CD8-positive, alpha-beta memory T cell (primary cell): Measurements from ENCODE around the gene GALNT7. TPM values are rescaled to one million over a fixed set of nuclear protein-coding genes. Genes with fewer than 3 reads are reported as not detected.

Source experiments
- CTCF ChIA-PET: fragments of 350-600 bp; sonication (Branson Sonifier 250); formaldehyde crosslinking; loops from one replicate; lab custom pipeline; 2021; ENCODE audit warnings: antibody characterized with exemption; lab: Charles Lee
- POLR2A ChIA-PET: fragments of 350-600 bp; sonication (Branson Sonifier 250); formaldehyde crosslinking; loops from one replicate; lab custom pipeline; 2021; ENCODE audit warnings: antibody characterized with exemption; lab: Charles Lee
- DNase-seq, 5 donors: peaks; one replicate each; pipeline versions ENCODE4 v3.0.0 to v3.0.0-alpha.2; 2020 to 2022; ENCODE audit warnings: mixed read lengths in 1 of 5
- H3K27ac ChIP-seq: one replicate; pipeline ENCODE4 v1.7.0; 2013; ENCODE audit warnings: low read depth, mild to moderate bottlenecking, low read length, moderate library complexity
- H3K27me3 ChIP-seq: 2 replicates; pipeline ENCODE4 v1.7.0; 2013; ENCODE audit warnings: low read length, mild to moderate bottlenecking; ENCODE audit not compliant: insufficient read depth, poor library complexity, severe bottlenecking
- H3K36me3 ChIP-seq: 2 replicates; pipeline ENCODE4 v1.7.0; 2013; ENCODE audit warnings: mild to moderate bottlenecking, low read length, moderate library complexity; ENCODE audit not compliant: insufficient read depth
- H3K4me1 ChIP-seq: 2 replicates; pipeline ENCODE4 v1.7.0; 2013; ENCODE audit warnings: mild to moderate bottlenecking, low read length, moderate library complexity; ENCODE audit not compliant: insufficient read depth
- H3K4me3 ChIP-seq: 2 replicates; pipeline ENCODE4 v1.7.0; 2013; ENCODE audit warnings: mild to moderate bottlenecking, low read length
- H3K9me3 ChIP-seq: 2 replicates; pipeline ENCODE4 v1.7.0; 2013; ENCODE audit warnings: mild to moderate bottlenecking, low read length
- H3K27ac Mint-ChIP-seq, 8 donors: one replicate each; pipeline ENCODE4 v1.8.0; 2020 to 2021; ENCODE audit warnings: mixed read lengths in 8 of 8, mild to moderate bottlenecking in 6 of 8, inconsistent platforms in 3 of 8, moderate library complexity in 3 of 8
- H3K27me3 Mint-ChIP-seq, 2 donors: one replicate each; pipeline ENCODE4 v1.8.0; 2020 to 2021; ENCODE audit warnings: mixed read lengths in 2 of 2, mild to moderate bottlenecking in 1 of 2, moderate library complexity in 1 of 2
- H3K36me3 Mint-ChIP-seq, 3 donors: one replicate each; pipeline ENCODE4 v1.8.0; 2020 to 2021; ENCODE audit warnings: mixed read lengths in 3 of 3, inconsistent platforms in 1 of 3, mild to moderate bottlenecking in 1 of 3
- H3K4me1 Mint-ChIP-seq, 3 donors: one replicate each; pipeline ENCODE4 v1.8.0; 2020 to 2021; ENCODE audit warnings: mixed read lengths in 3 of 3, inconsistent platforms in 1 of 3, mild to moderate bottlenecking in 1 of 3
- H3K4me3 Mint-ChIP-seq, 7 donors: one replicate each; pipeline ENCODE4 v1.8.0; 2020 to 2021; ENCODE audit warnings: mixed read lengths in 7 of 7, mild to moderate bottlenecking in 6 of 7, moderate library complexity in 4 of 7, inconsistent platforms in 2 of 7
- H3K9me3 Mint-ChIP-seq, 5 donors: one replicate each; pipeline ENCODE4 v1.8.0; 2020 to 2022; ENCODE audit warnings: mixed read lengths in 5 of 5, mild to moderate bottlenecking in 3 of 5, moderate library complexity in 2 of 5, inconsistent platforms in 1 of 5
- polyA plus RNA-seq: library from polyadenylated mRNA; unstranded; fragments of 300-500 nt; fragmentation: Illumina TruSeq; gene quantifications from one replicate; pipeline ENCODE4 v1.2.3, GENCODE V29; 2021
- total RNA-seq, 2 experiments: library from RNA; stranded (reverse); gene quantifications; one replicate each; pipeline ENCODE4 v1.2.3, GENCODE V29; 2021

Gene GALNT7
- total and polyA plus RNA-seq, 3 experiments from 2014 or later = 10.0 to 18.0 (median 16.7) TPM

DNA sequence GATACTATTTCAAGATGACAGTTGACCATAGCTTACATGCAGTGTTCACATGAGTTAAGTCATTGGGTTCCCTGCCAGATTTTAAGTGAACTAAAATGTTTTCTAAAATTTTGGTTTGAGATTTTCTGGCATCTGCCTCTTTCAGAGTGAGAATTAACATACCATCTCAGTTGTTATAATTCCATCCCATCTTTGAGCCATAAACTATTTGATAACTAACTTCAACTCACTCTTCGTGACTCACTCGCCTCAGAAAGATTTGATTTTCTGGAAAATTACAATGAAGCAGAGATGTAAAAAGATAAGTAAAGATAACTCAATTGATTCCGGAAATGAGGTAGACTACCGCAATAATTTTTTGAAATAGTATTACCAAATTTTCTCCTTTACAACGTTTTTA lies 103.7 kb downstream of the GALNT7 start:
- Histone ChIP-seq H3K4me1 (no peaks in the 10 kb centered on the region), H3K4me3 (no peak overlapping the region), H3K36me3 (no peaks in the 10 kb centered on the region), H3K27ac (no peak overlapping the region), H3K27me3 (no peaks in the 10 kb centered on the region), H3K9me3 (no peaks in the 10 kb centered on the region)
- H3K27me3 Mint-ChIP-seq = no peaks in the 10 kb centered on the region
- no peak overlapping the region for H3K4me3 Mint-ChIP-seq
- H3K36me3 Mint-ChIP-seq = peaks cover 5 to 15% (median 6%) of the 10 kb centered on the region in 3 donors
- POLR2A ChIA-PET = no interaction called here
- peaks cover 9 to 22% (median 13%) of the 10 kb centered on the region in 3 donors for H3K4me1 Mint-ChIP-seq
- DNase-seq = no peak
- H3K9me3 Mint-ChIP-seq = no peaks in the 10 kb centered on the region
- CTCF ChIA-PET = no interaction called here
- no peak overlapping the region for H3K27ac Mint-ChIP-seq

- POLR2A ChIA-PET = no interaction called here
- no peak overlapping the region for H3K27ac Mint-ChIP-seq
- no peaks in the 10 kb centered on the region for H3K9me3 ChIP-seq
- H3K4me1 ChIP-seq = no peaks in the 10 kb centered on the region
- CTCF ChIA-PET = no interaction called here
- H3K27me3 ChIP-seq = no peaks in the 10 kb centered on the region
- DNase-seq = no peak
- H3K27ac ChIP-seq = no peak overlapping the region
- no peak overlapping the region for H3K4me3 ChIP-seq
- no peaks in the 10 kb centered on the region for H3K36me3 ChIP-seq
- no peaks in the 10 kb centered on the region for H3K9me3 Mint-ChIP-seq
- peaks cover 4 to 15% (median 6%) of the 10 kb centered on the region in 3 donors for H3K4me1 Mint-ChIP-seq
- no peak overlapping the region for H3K4me3 Mint-ChIP-seq
- peaks cover 5 to 12% (median 6%) of the 10 kb centered on the region in 3 donors for H3K36me3 Mint-ChIP-seq
- no peaks in the 10 kb centered on the region for H3K27me3 Mint-ChIP-seq
Observed at GRCh38 chr4:173272996-173273395, 104.4 kb downstream of the GALNT7 start.

DNA sequence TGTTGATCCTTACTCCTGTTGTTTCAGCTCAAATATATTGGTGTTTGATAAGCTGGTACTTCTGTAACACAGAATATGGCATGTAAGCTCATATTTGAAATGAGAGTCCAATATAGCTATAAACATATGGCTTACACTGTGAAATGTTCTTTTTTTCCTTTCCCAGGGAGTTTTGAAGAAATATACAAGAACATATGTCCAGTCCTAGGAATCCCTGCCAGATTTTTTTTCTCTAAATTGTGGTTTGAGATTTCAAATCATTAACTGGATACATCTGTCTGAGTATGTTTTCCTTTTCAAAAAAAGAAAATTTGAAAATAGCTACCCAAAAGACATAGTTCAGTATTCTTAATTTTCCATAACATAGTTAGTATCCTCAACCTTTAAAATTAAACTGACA lies 105.3 kb downstream of the GALNT7 start:
- no peak overlapping the region for H3K4me3 Mint-ChIP-seq
- CTCF ChIA-PET = interaction anchor here (2.1 kb wide), 1 partner anchor 261 kb away, joined by 8 read pairs; no protein-coding TSS in a partner anchor

GRCh38 chr4:173274744-173275143 lies 106.1 kb downstream of the GALNT7 start:
- Histone ChIP-seq H3K27me3 (no peaks in the 10 kb centered on the region), H3K9me3 (no peaks in the 10 kb centered on the region), H3K4me1 (no peaks in the 10 kb centered on the region), H3K4me3 (no peak overlapping the region), H3K27ac (no peak overlapping the region), H3K36me3 (no peaks in the 10 kb centered on the region)
- Mint-ChIP-seq H3K27me3 (no peaks in the 10 kb centered on the region), H3K4me3 (no peak overlapping the region), H3K27ac (peak overlapping the region in 1 of 8 donors; percentile 1), H3K36me3 (peaks cover 7 to 14% (median 8%) of the 10 kb centered on the region in 3 donors), H3K9me3 (no peaks in the 10 kb centered on the region), H3K4me1 (peaks cover 0 to 7% (median 0%) of the 10 kb centered on the region in 3 donors)
- POLR2A ChIA-PET = no interaction called here
- CTCF ChIA-PET = interaction anchor here (0.8 to 2.1 kb wide), 2 partner anchors 44 to 261 kb away, joined by 3 to 8 read pairs; no protein-coding TSS in a partner anchor
- no peak for DNase-seq

More for the DNA sequence above, 105.3 kb downstream of the GALNT7 start:
- Histone ChIP-seq H3K36me3 (no peaks in the 10 kb centered on the region), H3K4me1 (no peaks in the 10 kb centered on the region), H3K27ac (no peak overlapping the region), H3K4me3 (no peak overlapping the region), H3K27me3 (no peaks in the 10 kb centered on the region), H3K9me3 (no peaks in the 10 kb centered on the region)
- no peak for DNase-seq
- Mint-ChIP-seq H3K27me3 (no peaks in the 10 kb centered on the region), H3K27ac (no peak overlapping the region), H3K9me3 (no peaks in the 10 kb centered on the region), H3K36me3 (peaks cover 6 to 14% (median 7%) of the 10 kb centered on the region in 3 donors), H3K4me1 (peaks cover 2 to 12% (median 3%) of the 10 kb centered on the region in 3 donors)
- POLR2A ChIA-PET = no interaction called here

- H3K36me3 Mint-ChIP-seq = peaks cover 7 to 14% (median 8%) of the 10 kb centered on the region in 3 donors
- no peak overlapping the region for H3K4me3 ChIP-seq
- H3K4me3 Mint-ChIP-seq = no peak overlapping the region
- ChIA-PET POLR2A (no interaction called here), CTCF (interaction anchor here (0.8 to 2.1 kb wide), 2 partner anchors 44 to 262 kb away, joined by 3 to 8 read pairs; no protein-coding TSS in a partner anchor)
- H3K36me3 ChIP-seq = no peaks in the 10 kb centered on the region
- no peaks in the 10 kb centered on the region for H3K9me3 ChIP-seq
- no peaks in the 10 kb centered on the region for H3K4me1 ChIP-seq
- H3K27ac Mint-ChIP-seq = no peak overlapping the region
- no peaks in the 10 kb centered on the region for H3K27me3 Mint-ChIP-seq
- H3K27me3 ChIP-seq = no peaks in the 10 kb centered on the region
- H3K9me3 Mint-ChIP-seq = no peaks in the 10 kb centered on the region
- H3K4me1 Mint-ChIP-seq = peaks cover 0 to 5% (median 0%) of the 10 kb centered on the region in 3 donors
- no peak overlapping the region for H3K27ac ChIP-seq
- no peak for DNase-seq
Observed at GRCh38 chr4:173275150-173275549, 106.5 kb downstream of the GALNT7 start.

DNA sequence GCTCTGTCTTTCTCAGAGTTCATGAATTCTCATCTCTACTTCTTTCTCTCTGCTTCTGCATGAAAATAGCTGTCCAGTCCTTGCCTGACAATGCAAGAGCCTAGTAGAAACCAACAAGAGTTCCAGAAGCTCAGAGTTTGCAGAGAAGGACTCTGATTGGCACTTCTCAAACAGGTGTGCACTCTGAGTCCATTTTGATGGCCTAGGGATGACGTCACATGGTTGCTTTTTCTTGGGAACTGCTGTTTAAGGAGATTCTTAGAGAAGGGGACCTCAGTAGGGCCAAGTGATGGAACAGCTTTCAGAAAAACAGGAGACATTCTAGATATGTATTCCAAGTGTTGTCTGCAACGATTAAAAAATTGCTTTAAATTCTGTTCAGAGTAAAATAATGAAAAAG lies 108.7 kb downstream of the GALNT7 start:
- peaks cover 8 to 32% (median 16%) of the 10 kb centered on the region in 3 donors for H3K36me3 Mint-ChIP-seq
- H3K9me3 Mint-ChIP-seq = peaks cover 0 to 3% (median 1%) of the 10 kb centered on the region in 5 donors

GRCh38 chr4:173280998-173281397 lies 112.4 kb downstream of the GALNT7 start:
- DNase-seq = no peak
- ChIA-PET POLR2A (no interaction called here), CTCF (interaction anchor here (2.3 kb wide), 1 partner anchor 267 kb away, joined by 7 read pairs; no protein-coding TSS in a partner anchor)
- Histone ChIP-seq H3K4me3 (no peak overlapping the region), H3K27ac (no peak overlapping the region), H3K9me3 (no peaks in the 10 kb centered on the region), H3K4me1 (no peaks in the 10 kb centered on the region), H3K27me3 (no peaks in the 10 kb centered on the region), H3K36me3 (no peaks in the 10 kb centered on the region)
- Mint-ChIP-seq H3K36me3 (peaks cover 4 to 55% (median 29%) of the 10 kb centered on the region in 3 donors), H3K27ac (no peak overlapping the region), H3K27me3 (no peaks in the 10 kb centered on the region), H3K9me3 (peaks cover 9 to 30% (median 29%) of the 10 kb centered on the region in 5 donors), H3K4me1 (peaks cover 0 to 5% (median 3%) of the 10 kb centered on the region in 3 donors), H3K4me3 (no peak overlapping the region)

More for the DNA sequence above, 108.7 kb downstream of the GALNT7 start:
- H3K4me1 ChIP-seq = no peaks in the 10 kb centered on the region
- H3K36me3 ChIP-seq = no peaks in the 10 kb centered on the region
- H3K27ac ChIP-seq = no peak overlapping the region
- H3K4me3 Mint-ChIP-seq = no peak overlapping the region
- ChIA-PET CTCF (interaction anchor here (1.5 kb wide), 1 partner anchor 264 kb away, joined by 3 read pairs; no protein-coding TSS in a partner anchor), POLR2A (no interaction called here)
- H3K4me1 Mint-ChIP-seq = peaks cover 0 to 10% (median 3%) of the 10 kb centered on the region in 3 donors
- no peak overlapping the region for H3K27ac Mint-ChIP-seq
- H3K9me3 ChIP-seq = no peaks in the 10 kb centered on the region
- DNase-seq = no peak
- H3K27me3 ChIP-seq = no peaks in the 10 kb centered on the region
- no peaks in the 10 kb centered on the region for H3K27me3 Mint-ChIP-seq
- no peak overlapping the region for H3K4me3 ChIP-seq

- Mint-ChIP-seq H3K9me3 (peaks cover 9 to 32% (median 30%) of the 10 kb centered on the region in 5 donors), H3K4me3 (no peak overlapping the region), H3K4me1 (peaks cover 0 to 5% (median 3%) of the 10 kb centered on the region in 3 donors), H3K27ac (no peak overlapping the region), H3K36me3 (peaks cover 4 to 57% (median 31%) of the 10 kb centered on the region in 3 donors), H3K27me3 (no peaks in the 10 kb centered on the region)
- no peak overlapping the region for H3K4me3 ChIP-seq
- no peaks in the 10 kb centered on the region for H3K4me1 ChIP-seq
- ChIA-PET CTCF (interaction anchor here (2.3 kb wide), 1 partner anchor 268 kb away, joined by 7 read pairs; no protein-coding TSS in a partner anchor), POLR2A (no interaction called here)
- DNase-seq = no peak
- no peaks in the 10 kb centered on the region for H3K9me3 ChIP-seq
- H3K36me3 ChIP-seq = no peaks in the 10 kb centered on the region
- H3K27ac ChIP-seq = peak overlapping the region; percentile 7
- H3K27me3 ChIP-seq = no peaks in the 10 kb centered on the region
Observed at GRCh38 chr4:173281406-173282255, 113.0 kb downstream of the GALNT7 start.
